PC-9 (cell line): Measurements from ENCODE around the gene SLC25A45.

ENCODE experiments used
- CTCF ChIP-seq: fragments of 200-600 bp; sonication (generic); conservative IDR thresholded peaks from 2 replicates; pipeline ENCODE4 v1.6.1; 2017; ENCODE audit warnings: mixed run types, antibody characterized with exemption, mild to moderate bottlenecking, moderate library complexity
- EZH2 ChIP-seq: fragments of 200-600 bp; sonication (generic); IDR thresholded peaks from 2 replicates; pipeline ENCODE4 v1.8.0; 2017; ENCODE audit warnings: antibody characterized with exemption, low read depth

GRCh38 chr11:65429068-65429681 is 46.7 kb upstream of the SLC25A45 start:
- TF ChIP-seq CTCF (no peak), EZH2 (no peak)
